ENCODE measurements around the gene PDHB.

PDHB gene

DNA sequence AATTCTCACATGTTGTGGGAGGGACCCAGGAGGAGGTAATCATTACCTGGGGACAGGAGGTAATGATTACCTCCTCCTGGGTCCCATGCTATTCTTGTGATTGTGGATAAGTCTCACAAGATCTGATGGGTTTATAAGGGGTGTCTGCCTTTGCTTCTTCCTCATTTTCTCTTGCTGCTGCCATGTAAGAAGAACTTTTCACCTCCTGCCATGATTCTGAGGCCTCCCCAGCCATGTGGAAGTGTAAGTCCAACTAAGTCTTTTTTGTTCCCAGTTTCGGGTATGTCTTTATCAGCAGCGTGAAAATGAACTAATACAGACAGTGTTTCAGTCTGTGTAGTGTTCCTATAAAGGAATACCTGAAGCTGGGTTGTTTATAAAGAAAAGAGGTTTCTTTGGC, 45.1 kb upstream of the PDHB start:
- TF ChIP-seq, protein P1, sequence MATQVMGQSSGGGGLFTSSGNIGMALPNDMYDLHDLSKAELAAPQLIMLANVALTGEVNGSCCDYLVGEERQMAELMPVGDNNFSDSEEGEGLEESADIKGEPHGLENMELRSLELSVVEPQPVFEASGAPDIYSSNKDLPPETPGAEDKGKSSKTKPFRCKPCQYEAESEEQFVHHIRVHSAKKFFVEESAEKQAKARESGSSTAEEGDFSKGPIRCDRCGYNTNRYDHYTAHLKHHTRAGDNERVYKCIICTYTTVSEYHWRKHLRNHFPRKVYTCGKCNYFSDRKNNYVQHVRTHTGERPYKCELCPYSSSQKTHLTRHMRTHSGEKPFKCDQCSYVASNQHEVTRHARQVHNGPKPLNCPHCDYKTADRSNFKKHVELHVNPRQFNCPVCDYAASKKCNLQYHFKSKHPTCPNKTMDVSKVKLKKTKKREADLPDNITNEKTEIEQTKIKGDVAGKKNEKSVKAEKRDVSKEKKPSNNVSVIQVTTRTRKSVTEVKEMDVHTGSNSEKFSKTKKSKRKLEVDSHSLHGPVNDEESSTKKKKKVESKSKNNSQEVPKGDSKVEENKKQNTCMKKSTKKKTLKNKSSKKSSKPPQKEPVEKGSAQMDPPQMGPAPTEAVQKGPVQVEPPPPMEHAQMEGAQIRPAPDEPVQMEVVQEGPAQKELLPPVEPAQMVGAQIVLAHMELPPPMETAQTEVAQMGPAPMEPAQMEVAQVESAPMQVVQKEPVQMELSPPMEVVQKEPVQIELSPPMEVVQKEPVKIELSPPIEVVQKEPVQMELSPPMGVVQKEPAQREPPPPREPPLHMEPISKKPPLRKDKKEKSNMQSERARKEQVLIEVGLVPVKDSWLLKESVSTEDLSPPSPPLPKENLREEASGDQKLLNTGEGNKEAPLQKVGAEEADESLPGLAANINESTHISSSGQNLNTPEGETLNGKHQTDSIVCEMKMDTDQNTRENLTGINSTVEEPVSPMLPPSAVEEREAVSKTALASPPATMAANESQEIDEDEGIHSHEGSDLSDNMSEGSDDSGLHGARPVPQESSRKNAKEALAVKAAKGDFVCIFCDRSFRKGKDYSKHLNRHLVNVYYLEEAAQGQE (IDR thresholded peaks at IDR 0.05; ENCODE audit: insufficient replicate concordance, low read depth): no peak
- TF ChIP-seq, protein P2, sequence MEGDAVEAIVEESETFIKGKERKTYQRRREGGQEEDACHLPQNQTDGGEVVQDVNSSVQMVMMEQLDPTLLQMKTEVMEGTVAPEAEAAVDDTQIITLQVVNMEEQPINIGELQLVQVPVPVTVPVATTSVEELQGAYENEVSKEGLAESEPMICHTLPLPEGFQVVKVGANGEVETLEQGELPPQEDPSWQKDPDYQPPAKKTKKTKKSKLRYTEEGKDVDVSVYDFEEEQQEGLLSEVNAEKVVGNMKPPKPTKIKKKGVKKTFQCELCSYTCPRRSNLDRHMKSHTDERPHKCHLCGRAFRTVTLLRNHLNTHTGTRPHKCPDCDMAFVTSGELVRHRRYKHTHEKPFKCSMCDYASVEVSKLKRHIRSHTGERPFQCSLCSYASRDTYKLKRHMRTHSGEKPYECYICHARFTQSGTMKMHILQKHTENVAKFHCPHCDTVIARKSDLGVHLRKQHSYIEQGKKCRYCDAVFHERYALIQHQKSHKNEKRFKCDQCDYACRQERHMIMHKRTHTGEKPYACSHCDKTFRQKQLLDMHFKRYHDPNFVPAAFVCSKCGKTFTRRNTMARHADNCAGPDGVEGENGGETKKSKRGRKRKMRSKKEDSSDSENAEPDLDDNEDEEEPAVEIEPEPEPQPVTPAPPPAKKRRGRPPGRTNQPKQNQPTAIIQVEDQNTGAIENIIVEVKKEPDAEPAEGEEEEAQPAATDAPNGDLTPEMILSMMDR (IDR thresholded peaks at IDR 0.05; ENCODE audit: insufficient read depth, low read length): no peak
- TF ChIP-seq SPI1 (IDR thresholded peaks at IDR 0.05; ENCODE audit: borderline replicate concordance, low read depth): no peak
- TF ChIP-seq POLR2AphosphoS5 (IDR thresholded peaks at IDR 0.05; ENCODE audit: low read depth): no peak
- no peak for TF ChIP-seq GABPA (IDR thresholded peaks at IDR 0.05; ENCODE audit: low read depth)
- Histone ChIP-seq H3K27me3 (ENCODE audit: insufficient read depth, poor library complexity, severe bottlenecking) (no peaks in the 10 kb centered on the region), H3K27ac (replicated peaks) (no peak overlapping the region; the same call in 1 of the 2 replicates), H3K4me3 (replicated peaks; ENCODE audit: insufficient read depth, low read length) (no peak overlapping the region)
- no peak for DNase-seq (ENCODE audit: low read depth in 1 of 2, low spot score in 1 of 2)

DNA sequence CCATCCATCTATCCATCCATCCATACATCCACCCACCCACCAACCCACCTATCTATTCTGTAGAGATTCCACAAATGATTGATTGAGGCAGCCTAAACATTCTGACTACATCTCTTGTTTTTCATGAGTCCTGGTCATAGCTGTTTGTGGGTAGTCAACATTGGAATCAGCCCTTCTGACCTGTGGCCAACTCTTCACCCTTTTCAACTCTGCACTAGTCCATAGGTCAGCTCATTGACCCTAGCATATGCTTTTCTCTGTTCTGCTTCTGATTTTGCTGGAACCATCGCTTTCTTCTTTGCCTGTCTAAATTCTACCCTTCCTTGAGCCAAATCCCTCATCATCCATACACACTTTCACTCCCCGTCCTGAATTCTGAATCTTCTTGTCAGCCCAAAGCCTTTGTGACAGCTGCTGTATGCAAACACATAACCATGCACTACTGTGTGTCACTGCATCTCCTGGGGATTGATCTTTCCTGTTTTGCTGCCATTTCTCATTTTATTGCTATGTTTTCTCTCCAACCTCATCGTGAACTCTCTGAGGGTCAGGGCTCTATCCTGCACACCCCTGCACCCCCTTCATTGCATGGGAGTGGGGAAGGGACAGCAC, 41.4 kb upstream of the PDHB start:
- Histone ChIP-seq H3K4me3 (replicated peaks; ENCODE audit: insufficient read depth, low read length) (no peak overlapping the region), H3K27me3 (ENCODE audit: insufficient read depth, poor library complexity, severe bottlenecking) (no peaks in the 10 kb centered on the region), H3K27ac (replicated peaks) (no peak overlapping the region)
- no peak for TF ChIP-seq POLR2AphosphoS5 (IDR thresholded peaks at IDR 0.05; ENCODE audit: low read depth)
- no peak for TF ChIP-seq SPI1 (IDR thresholded peaks at IDR 0.05; ENCODE audit: borderline replicate concordance, low read depth)
- TF ChIP-seq, protein P1 (IDR thresholded peaks at IDR 0.05; ENCODE audit: insufficient replicate concordance, low read depth): no peak
- TF ChIP-seq GABPA (IDR thresholded peaks at IDR 0.05; ENCODE audit: low read depth): no peak
- TF ChIP-seq, protein P2 (IDR thresholded peaks at IDR 0.05; ENCODE audit: insufficient read depth, low read length): no peak
- DNase-seq (ENCODE audit: low read depth in 1 of 2, low spot score in 1 of 2): no peak

DNA sequence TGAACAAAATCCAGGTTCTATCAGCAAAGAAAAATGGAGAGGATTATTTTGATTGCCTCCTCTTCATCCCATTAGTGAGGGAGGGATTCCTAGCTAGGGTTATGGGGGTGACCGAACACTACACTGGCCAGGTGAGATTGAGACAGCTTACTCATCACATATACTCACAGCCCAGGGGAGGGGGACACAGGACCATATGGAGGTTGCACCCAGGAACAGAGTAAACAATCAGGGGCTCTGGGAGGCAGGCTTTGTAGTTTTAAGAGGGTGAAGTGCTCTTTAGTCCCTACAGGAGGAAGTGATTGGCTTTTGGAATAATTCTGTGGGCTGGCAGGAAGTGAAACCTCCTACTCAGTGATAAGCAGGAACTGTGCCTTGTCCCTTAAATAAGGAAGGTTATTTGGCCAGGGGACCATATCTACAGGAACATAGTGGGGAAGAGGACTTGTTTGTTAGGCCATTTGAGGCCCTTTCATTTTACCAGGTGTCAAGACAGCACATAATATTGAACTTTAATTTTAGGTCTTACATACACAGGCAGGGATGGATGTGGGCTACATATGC, 40.8 kb upstream of the PDHB start:
- H3K27me3 ChIP-seq (ENCODE audit: insufficient read depth, poor library complexity, severe bottlenecking): no peaks in the 10 kb centered on the region
- H3K4me3 ChIP-seq (replicated peaks; ENCODE audit: insufficient read depth, low read length): no peak overlapping the region
- TF ChIP-seq GABPA (IDR thresholded peaks at IDR 0.05; ENCODE audit: low read depth): no peak
- TF ChIP-seq SPI1 (IDR thresholded peaks at IDR 0.05; ENCODE audit: borderline replicate concordance, low read depth): peak; percentile 72
- H3K27ac ChIP-seq (replicated peaks): no peak overlapping the region
- DNase-seq (ENCODE audit: low read depth in 1 of 2, low spot score in 1 of 2): peak in 1 of 2 experiments; percentile 56

DNA sequence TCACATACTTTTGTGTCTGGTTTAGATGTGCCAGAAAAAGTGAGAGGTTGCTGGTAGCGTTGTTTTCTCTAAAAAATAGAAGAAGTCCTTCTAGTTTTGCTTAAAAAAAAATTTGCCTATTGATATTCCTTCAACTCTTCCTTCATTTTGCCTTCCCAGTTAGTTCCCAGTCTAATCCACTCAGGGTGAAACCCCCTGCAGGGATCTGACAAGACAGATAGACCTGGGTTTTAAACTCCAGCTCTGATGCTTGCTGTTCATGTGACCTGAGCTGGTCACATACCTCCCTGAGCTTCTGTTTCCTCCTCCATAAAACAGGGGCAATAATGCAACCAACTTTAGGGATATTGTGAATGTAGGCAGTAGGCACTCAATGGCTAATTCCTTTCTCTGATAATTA, 39.6 kb upstream of the PDHB start:
- Histone ChIP-seq H3K27ac (replicated peaks) (no peak overlapping the region), H3K27me3 (ENCODE audit: insufficient read depth, poor library complexity, severe bottlenecking) (no peaks in the 10 kb centered on the region), H3K4me3 (replicated peaks; ENCODE audit: insufficient read depth, low read length) (no peak overlapping the region)
- TF ChIP-seq, protein P2 (IDR thresholded peaks at IDR 0.05; ENCODE audit: insufficient read depth, low read length): no peak
- TF ChIP-seq GABPA (IDR thresholded peaks at IDR 0.05; ENCODE audit: low read depth): no peak
- TF ChIP-seq, protein P1 (IDR thresholded peaks at IDR 0.05; ENCODE audit: insufficient replicate concordance, low read depth): no peak
- TF ChIP-seq POLR2AphosphoS5 (IDR thresholded peaks at IDR 0.05; ENCODE audit: low read depth): no peak
- TF ChIP-seq SPI1 (IDR thresholded peaks at IDR 0.05; ENCODE audit: borderline replicate concordance, low read depth): no peak
- DNase-seq (ENCODE audit: low read depth in 1 of 2, low spot score in 1 of 2): no peak
